K562 (cell line): Measurements from ENCODE around the gene SHANK3. TPM values are rescaled to one million over a fixed set of nuclear protein-coding genes. Genes with fewer than 3 reads are reported as not detected.

Experiments
- ATAC-seq: fragments of 200-7000 bp; cut with Tn5 transposase; 3 replicates; pipeline ENCODE4 v1.9.1; 2020; ENCODE audit warnings: moderate library complexity
- BruUV-seq: library from RNA; stranded (reverse); fragments of 400-500 nt; replicated peaks from 2 replicates; lab custom pipeline; 2021; lab: Mats Ljungman, UMichigan
- CTCF ChIA-PET: fragments of 300-600 bp; formaldehyde crosslinking; extraction: SDS; loops from one replicate; lab custom pipeline; 2021; ENCODE audit warnings: low intra/inter-chr PET ratio; lab: Yijun Ruan, JAX
- POLR2A ChIA-PET: fragments of 300-600, 350-650 bp; sonication (Branson Sonifier 250); formaldehyde crosslinking; extraction: SDS; loops from one replicate; lab custom pipeline; 2021; ENCODE audit warnings: antibody characterized with exemption, inconsistent platforms; lab: Yijun Ruan, JAX
- DNase-seq, 4 experiments: peaks; one replicate each; pipeline versions ENCODE4 v3.0.0 to v3.0.0-alpha.2; 2011 to 2018; ENCODE audit warnings: low spot score in 3 of 4, mixed read lengths in 3 of 4; ENCODE audit errors: extremely low read depth in 1 of 4
- FAIRE-seq: peaks from 2 replicates; lab custom pipeline; 2011; peaks lifted over from hg19 to GRCh38; lab: Jason Lieb, UNC
- H2AFZ ChIP-seq: 2 replicates; pipeline ENCODE4 v1.6.0; 2011; ENCODE audit warnings: low read depth, low read length, control low read depth, inconsistent platforms
- H3K27ac ChIP-seq: fragments of 200-600 bp; 3 replicates; pipeline ENCODE4 v1.8.0; 2011; ENCODE audit warnings: low read depth, mild to moderate bottlenecking, control low read depth, inconsistent platforms, low read length, moderate library complexity, mixed read lengths; ENCODE audit errors: extremely low read depth
- H3K27me3 ChIP-seq, 2 experiments: fragments of 300-600 bp in 1 of 2; 2 replicates in 1 of 2; 3 replicates in 1 of 2; pipeline versions ENCODE4 v1.6.0 to v1.8.0; 2011; ENCODE audit warnings: inconsistent platforms in 2 of 2, low read length in 2 of 2, mild to moderate bottlenecking in 1 of 2, mixed read lengths in 1 of 2, moderate library complexity in 1 of 2; ENCODE audit not compliant: control insufficient read depth in 2 of 2, insufficient read depth in 2 of 2
- H3K36me3 ChIP-seq: fragments of 300-600 bp; 3 replicates; pipeline ENCODE4 v1.8.0; 2011; ENCODE audit warnings: mild to moderate bottlenecking, low read length, inconsistent platforms; ENCODE audit not compliant: control insufficient read depth, insufficient read depth
- H3K4me1 ChIP-seq, 2 experiments: fragments of 200-600 bp in 1 of 2; replicated peaks in 1 of 2; 2 replicates in 1 of 2; 3 replicates in 1 of 2; pipeline versions ENCODE4 v1.5.1 to v1.8.0; 2011; ENCODE audit warnings: inconsistent platforms in 2 of 2, low read length in 2 of 2, mild to moderate bottlenecking in 1 of 2, mixed read lengths in 1 of 2, moderate library complexity in 1 of 2; ENCODE audit not compliant: control insufficient read depth in 2 of 2, insufficient read depth in 2 of 2
- H3K4me2 ChIP-seq: 2 replicates; pipeline ENCODE4 v1.6.1; 2011; ENCODE audit warnings: low read length, control low read depth, inconsistent platforms, mixed read lengths; ENCODE audit not compliant: insufficient read depth
- H3K4me3 ChIP-seq: fragments of 200-600 bp; sonication (generic), shearing (Covaris generic); 2 replicates; pipeline ENCODE4 v1.5.1; 2016; ENCODE audit warnings: control low read depth, inconsistent platforms
- H3K79me2 ChIP-seq: fragments of 200-600 bp; 3 replicates; pipeline ENCODE4 v1.8.0; 2011; ENCODE audit warnings: low read length, inconsistent platforms; ENCODE audit not compliant: control insufficient read depth, insufficient read depth
- H3K9ac ChIP-seq, 2 experiments: 2 replicates each; pipeline versions ENCODE4 v1.6.0 to v1.6.1; 2011; ENCODE audit warnings: low read depth in 2 of 2, low read length in 2 of 2, control low read depth in 1 of 2, inconsistent platforms in 1 of 2, mild to moderate bottlenecking in 1 of 2, mixed read lengths in 1 of 2; ENCODE audit not compliant: insufficient read depth in 1 of 2
- H3K9me1 ChIP-seq: one replicate; pipeline ENCODE4 v1.6.0; 2011; ENCODE audit warnings: inconsistent platforms, mild to moderate bottlenecking, low read length, moderate library complexity; ENCODE audit not compliant: control insufficient read depth, insufficient read depth
- H3K9me3 ChIP-seq: replicated peaks from 2 replicates; pipeline ENCODE4 v1.5.1; 2011; ENCODE audit warnings: low read depth, low read length, inconsistent platforms; ENCODE audit not compliant: control insufficient read depth, insufficient read depth
- H4K20me1 ChIP-seq: replicated peaks from 2 replicates; pipeline ENCODE4 v1.6.1; 2011; ENCODE audit warnings: low read length, inconsistent platforms, mixed read lengths; ENCODE audit not compliant: control insufficient read depth, insufficient read depth
- BCL6 ChIP-seq: fragments of 250-450 bp; sonication (Bioruptor Pico); IDR thresholded peaks from 2 replicates; pipeline ENCODE4 v1.4.0; 2020
- BRF1 ChIP-seq: IDR thresholded peaks from 3 replicates; pipeline ENCODE4 v1.6.1; 2011; ENCODE audit warnings: borderline replicate concordance, mild to moderate bottlenecking; ENCODE audit not compliant: insufficient read length; ENCODE audit errors: extremely low read depth
- CBX3 ChIP-seq, 2 experiments: IDR thresholded peaks; 1 replicate in 1 of 2; 2 replicates in 1 of 2; pipeline ENCODE4 v1.6.1; 2012; ENCODE audit warnings: inconsistent platforms in 2 of 2, low read length in 2 of 2, borderline replicate concordance in 1 of 2, control low read depth in 1 of 2
- EZH2 ChIP-seq: IDR thresholded peaks from 2 replicates; pipeline ENCODE4 v1.6.1; 2012; ENCODE audit warnings: low read depth, mild to moderate bottlenecking, inconsistent platforms, low read length, borderline replicate concordance
- MEF2A ChIP-seq: IDR thresholded peaks from 2 replicates; pipeline ENCODE4 v1.6.1; 2011; ENCODE audit warnings: low read depth, mild to moderate bottlenecking, low read length, moderate library complexity; ENCODE audit not compliant: control insufficient read depth
- MTA1 ChIP-seq: fragments of 450-650 bp; IDR thresholded peaks from 2 replicates; pipeline ENCODE4 v1.6.1; 2017; ENCODE audit warnings: borderline replicate concordance
- SMC3 ChIP-seq: conservative IDR thresholded peaks from 2 replicates; pipeline ENCODE4 v1.6.1; 2011; ENCODE audit warnings: low read depth, low read length, improper control_type of control experiment; ENCODE audit not compliant: insufficient read depth
- YBX1 ChIP-seq: fragments of 450-650 bp; IDR thresholded peaks from 2 replicates; pipeline ENCODE4 v1.7.1; 2016; ENCODE audit warnings: mild to moderate bottlenecking
- ZBTB8A ChIP-seq: fragments of 450-650 bp; IDR thresholded peaks from 2 replicates; pipeline ENCODE4 v1.6.1; 2018; ENCODE audit warnings: mild to moderate bottlenecking, moderate library complexity; ENCODE audit not compliant: partially characterized antibody
- ZNF551 ChIP-seq: fragments of 250-450 bp; sonication (Bioruptor Pico); IDR thresholded peaks from 2 replicates; pipeline ENCODE4 v1.5.0; 2021; ENCODE audit warnings: mild to moderate bottlenecking, moderate library complexity
- WGBS: fragments of 100-300 bp; shearing (Covaris generic); methylation state at CpG from one replicate; pipeline ENCODE4 v1.1.6; 2016; ENCODE audit warnings: low coverage, mixed read lengths; ENCODE audit not compliant: insufficient coverage; ENCODE audit errors: missing lambda C conversion rate; 5-methylcytosine and 5-hydroxymethylcytosine counted together
- in situ Hi-C: fragments of 300-500 bp; cut with MboI; formaldehyde crosslinking; loops from 4 replicates; pipeline ENCODE4 v1.15.0; 2018; ENCODE audit warnings: inconsistent platforms, mixed read lengths
- intact Hi-C: fragments of 100-400 bp; cut with micrococcal nuclease; formaldehyde crosslinking; loops from 2 replicates; pipeline ENCODE4 v1.14.2; 2022
- polyA plus RNA-seq, 8 experiments: library from polyadenylated mRNA; depleted of rRNA in 4 of 8; stranded (reverse) in 5 of 8; unstranded in 3 of 8; fragments of >200 nt; fragmentation: Nextera tagmentation in 2 of 8; fragmentation: Illumina TruSeq in 1 of 8; extraction: Ambion mirVana in 2 of 8; extraction: Trizol in 1 of 8; gene quantifications; 2 replicates each; pipeline versions ENCODE4 v1.2.1 to v1.2.3, GENCODE V29; 2011 to 2014; ENCODE audit warnings: inconsistent platforms in 1 of 8, missing spikeins in 1 of 8
- total RNA-seq, 7 experiments: library from RNA; depleted of rRNA in 6 of 7; stranded (reverse); fragments of >200 nt in 6 of 7; fragmentation: Illumina TruSeq in 2 of 7; extraction: Trizol in 2 of 7; gene quantifications; 2 replicates each; pipeline versions ENCODE4 v1.2.1 to v1.2.3, GENCODE V29; 2011 to 2021; ENCODE audit warnings: low replicate concordance in 1 of 7
- TF ChIP-seq, protein P1 (sequence below): fragments of 450-650 bp; formaldehyde crosslinking; IDR thresholded peaks from 2 replicates; pipeline ENCODE4 v1.4.0; 2022; ENCODE audit warnings: missing genetic modification characterization
- TF ChIP-seq, protein P2 (sequence below): fragments of 450-650 bp; formaldehyde crosslinking; conservative IDR thresholded peaks from 2 replicates; pipeline ENCODE4 v1.4.0; 2022; ENCODE audit warnings: mild to moderate bottlenecking, missing genetic modification characterization
- TF ChIP-seq, protein P3 (sequence below): sonication (generic); formaldehyde crosslinking; IDR thresholded peaks from 2 replicates; pipeline ENCODE4 v1.8.1; 2023; ENCODE audit warnings: mild to moderate bottlenecking, missing genetic modification reagents
- TF ChIP-seq, protein P4 (sequence below): fragments of 250-450 bp; sonication (Bioruptor Pico); IDR thresholded peaks from 2 replicates; pipeline ENCODE4 v1.8.0; 2021; ENCODE audit warnings: moderate library complexity, mild to moderate bottlenecking, inconsistent platforms

SHANK3 gene
- total and polyA plus RNA-seq, 9 of the 15 experiments (the other 6 are each of a cell fraction or from before 2014, with no cell fraction given): 0.01 to 0.07 (median 0.03) TPM; not detected in 6

DNA sequence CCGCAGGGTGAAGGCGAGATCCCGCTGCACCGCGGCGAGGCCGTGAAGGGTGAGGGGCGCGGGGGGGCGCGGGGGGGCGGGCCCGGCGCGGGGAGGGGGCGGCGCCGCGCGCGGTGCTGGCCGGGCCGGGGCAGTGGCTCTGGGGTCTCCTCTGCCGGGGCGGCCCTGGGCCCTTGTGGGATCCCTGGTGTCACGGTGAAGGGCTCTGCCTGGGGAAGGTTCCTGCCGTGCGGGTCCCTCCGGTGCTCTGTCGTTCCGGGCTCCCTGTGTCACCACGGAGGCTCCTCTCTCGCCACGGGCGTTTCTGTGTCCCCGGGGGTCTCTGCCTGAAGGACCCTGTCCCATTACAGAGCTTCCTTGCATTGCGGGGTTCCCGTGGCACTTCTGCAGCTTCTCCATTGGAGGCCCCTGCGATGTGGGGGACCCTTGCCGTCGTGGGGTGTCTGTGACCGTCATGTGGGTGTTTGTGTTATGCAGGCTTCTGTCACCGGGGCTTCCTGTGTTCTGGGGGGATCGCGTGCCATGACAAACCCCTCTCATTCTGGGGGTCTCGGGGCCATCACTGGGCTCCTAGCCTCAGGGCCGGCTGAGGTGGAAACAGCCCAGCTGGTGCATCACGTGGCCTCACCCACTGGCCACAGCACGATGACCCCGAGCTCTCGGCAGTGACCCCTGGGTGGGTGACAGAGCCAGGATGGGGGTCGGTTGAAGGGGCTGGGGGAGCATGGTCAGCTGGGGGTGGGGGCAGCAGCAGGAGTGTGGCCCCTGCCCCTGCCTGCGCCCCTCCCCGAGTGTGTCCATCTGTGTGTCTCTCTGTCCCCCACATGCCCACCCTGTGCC is 25.3 kb downstream of the SHANK3 start:
- no peaks in the 10 kb centered on the region for H3K79me2 ChIP-seq
- H3K27me3 ChIP-seq: peaks cover 6 to 26% of the 10 kb centered on the region in 2 experiments; a peak in 4 of 5 replicates
- DNase-seq: no peak
- H3K9ac ChIP-seq: no peak overlapping the region
- BruUV-seq: no TSS peak
- peaks cover 0 to 15% of the 10 kb centered on the region in 2 experiments; a peak in 1 of 5 replicates for H3K4me1 ChIP-seq
- no peaks in the 10 kb centered on the region for H3K9me1 ChIP-seq
- H3K27ac ChIP-seq: no peak overlapping the region
- FAIRE-seq: no peak
- H4K20me1 ChIP-seq: no peaks in the 10 kb centered on the region
- no peak overlapping the region for H3K4me2 ChIP-seq
- H2AFZ ChIP-seq: no peak overlapping the region
- ChIA-PET POLR2A (interaction anchor here (0.6 kb wide), 1 partner anchor 248 kb away, joined by 3 read pairs; no protein-coding TSS in a partner anchor), CTCF (no interaction called here)
- intact Hi-C loops: no loop called here
- H3K36me3 ChIP-seq: no peaks in the 10 kb centered on the region
- no peak for ATAC-seq
- 40% methylated on average over 21 of the region's 54 CpGs for WGBS
- H3K9me3 ChIP-seq: no peaks in the 10 kb centered on the region
- H3K4me3 ChIP-seq: no peak overlapping the region
- in situ Hi-C loops: loop anchor here (5.0 kb wide), 1 partner anchor 56 kb away; no protein-coding TSS in a partner anchor
- TF ChIP-seq MEF2A (no peak), CBX3 (IDR thresholded peaks at IDR 0.05; ENCODE audit: borderline replicate concordance in 1 of 2, low read length in 2 of 2) (no peak), SMC3 (no peak), EZH2 (no peak), BRF1 (no peak), MTA1 (no peak), ZBTB8A (no peak), BCL6 (CRISPR knock-in tag) (no peak), ZNF551 (no peak), YBX1 (no peak)
- TF ChIP-seq, protein P1, sequence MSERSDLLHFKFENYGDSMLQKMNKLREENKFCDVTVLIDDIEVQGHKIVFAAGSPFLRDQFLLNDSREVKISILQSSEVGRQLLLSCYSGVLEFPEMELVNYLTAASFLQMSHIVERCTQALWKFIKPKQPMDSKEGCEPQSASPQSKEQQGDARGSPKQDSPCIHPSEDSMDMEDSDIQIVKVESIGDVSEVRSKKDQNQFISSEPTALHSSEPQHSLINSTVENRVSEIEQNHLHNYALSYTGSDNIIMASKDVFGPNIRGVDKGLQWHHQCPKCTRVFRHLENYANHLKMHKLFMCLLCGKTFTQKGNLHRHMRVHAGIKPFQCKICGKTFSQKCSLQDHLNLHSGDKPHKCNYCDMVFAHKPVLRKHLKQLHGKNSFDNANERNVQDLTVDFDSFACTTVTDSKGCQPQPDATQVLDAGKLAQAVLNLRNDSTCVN (CRISPR knock-in tag): no peak
- TF ChIP-seq, protein P2, sequence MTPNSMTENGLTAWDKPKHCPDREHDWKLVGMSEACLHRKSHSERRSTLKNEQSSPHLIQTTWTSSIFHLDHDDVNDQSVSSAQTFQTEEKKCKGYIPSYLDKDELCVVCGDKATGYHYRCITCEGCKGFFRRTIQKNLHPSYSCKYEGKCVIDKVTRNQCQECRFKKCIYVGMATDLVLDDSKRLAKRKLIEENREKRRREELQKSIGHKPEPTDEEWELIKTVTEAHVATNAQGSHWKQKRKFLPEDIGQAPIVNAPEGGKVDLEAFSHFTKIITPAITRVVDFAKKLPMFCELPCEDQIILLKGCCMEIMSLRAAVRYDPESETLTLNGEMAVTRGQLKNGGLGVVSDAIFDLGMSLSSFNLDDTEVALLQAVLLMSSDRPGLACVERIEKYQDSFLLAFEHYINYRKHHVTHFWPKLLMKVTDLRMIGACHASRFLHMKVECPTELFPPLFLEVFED (CRISPR knock-in tag): no peak
- TF ChIP-seq, protein P3, sequence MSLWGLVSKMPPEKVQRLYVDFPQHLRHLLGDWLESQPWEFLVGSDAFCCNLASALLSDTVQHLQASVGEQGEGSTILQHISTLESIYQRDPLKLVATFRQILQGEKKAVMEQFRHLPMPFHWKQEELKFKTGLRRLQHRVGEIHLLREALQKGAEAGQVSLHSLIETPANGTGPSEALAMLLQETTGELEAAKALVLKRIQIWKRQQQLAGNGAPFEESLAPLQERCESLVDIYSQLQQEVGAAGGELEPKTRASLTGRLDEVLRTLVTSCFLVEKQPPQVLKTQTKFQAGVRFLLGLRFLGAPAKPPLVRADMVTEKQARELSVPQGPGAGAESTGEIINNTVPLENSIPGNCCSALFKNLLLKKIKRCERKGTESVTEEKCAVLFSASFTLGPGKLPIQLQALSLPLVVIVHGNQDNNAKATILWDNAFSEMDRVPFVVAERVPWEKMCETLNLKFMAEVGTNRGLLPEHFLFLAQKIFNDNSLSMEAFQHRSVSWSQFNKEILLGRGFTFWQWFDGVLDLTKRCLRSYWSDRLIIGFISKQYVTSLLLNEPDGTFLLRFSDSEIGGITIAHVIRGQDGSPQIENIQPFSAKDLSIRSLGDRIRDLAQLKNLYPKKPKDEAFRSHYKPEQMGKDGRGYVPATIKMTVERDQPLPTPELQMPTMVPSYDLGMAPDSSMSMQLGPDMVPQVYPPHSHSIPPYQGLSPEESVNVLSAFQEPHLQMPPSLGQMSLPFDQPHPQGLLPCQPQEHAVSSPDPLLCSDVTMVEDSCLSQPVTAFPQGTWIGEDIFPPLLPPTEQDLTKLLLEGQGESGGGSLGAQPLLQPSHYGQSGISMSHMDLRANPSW (CRISPR knock-in tag): no peak
- TF ChIP-seq, protein P4, sequence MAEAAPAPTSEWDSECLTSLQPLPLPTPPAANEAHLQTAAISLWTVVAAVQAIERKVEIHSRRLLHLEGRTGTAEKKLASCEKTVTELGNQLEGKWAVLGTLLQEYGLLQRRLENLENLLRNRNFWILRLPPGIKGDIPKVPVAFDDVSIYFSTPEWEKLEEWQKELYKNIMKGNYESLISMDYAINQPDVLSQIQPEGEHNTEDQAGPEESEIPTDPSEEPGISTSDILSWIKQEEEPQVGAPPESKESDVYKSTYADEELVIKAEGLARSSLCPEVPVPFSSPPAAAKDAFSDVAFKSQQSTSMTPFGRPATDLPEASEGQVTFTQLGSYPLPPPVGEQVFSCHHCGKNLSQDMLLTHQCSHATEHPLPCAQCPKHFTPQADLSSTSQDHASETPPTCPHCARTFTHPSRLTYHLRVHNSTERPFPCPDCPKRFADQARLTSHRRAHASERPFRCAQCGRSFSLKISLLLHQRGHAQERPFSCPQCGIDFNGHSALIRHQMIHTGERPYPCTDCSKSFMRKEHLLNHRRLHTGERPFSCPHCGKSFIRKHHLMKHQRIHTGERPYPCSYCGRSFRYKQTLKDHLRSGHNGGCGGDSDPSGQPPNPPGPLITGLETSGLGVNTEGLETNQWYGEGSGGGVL (CRISPR knock-in tag): no peak
